HL-60/S4 treated with retinoic acid at 250 ng/mL for 4 days and 3 days (cell line): ENCODE results near the gene FAT2.

Experiments used
- in situ Hi-C: fragments of 300-500 bp; cut with MboI; formaldehyde crosslinking; loops from 2 replicates; pipeline ENCODE4 v1.7.0; 2022; ENCODE audit warnings: low sequenced_read_pairs

The FAT2 gene

DNA sequence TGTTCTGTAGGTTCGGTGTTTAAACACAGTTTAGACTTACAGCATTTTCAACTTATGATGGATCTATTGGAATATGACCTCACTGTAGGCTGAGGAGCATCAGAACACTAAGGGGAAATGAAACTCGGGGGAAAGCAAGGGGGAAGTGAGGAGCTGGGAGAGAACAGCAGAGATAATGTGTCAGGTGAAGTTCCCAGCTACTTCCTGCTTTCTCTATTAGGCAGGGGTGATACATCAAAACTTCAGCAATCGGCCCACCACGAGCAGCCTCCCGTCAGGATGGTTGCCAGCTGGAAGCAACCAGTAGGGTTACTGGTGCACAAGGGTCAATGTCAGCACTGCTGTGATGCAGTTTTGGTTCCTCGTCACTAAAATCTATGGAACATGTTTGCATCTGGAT is 34.3 kb downstream of the FAT2 start:
- in situ Hi-C loops, result no loop called here

DNA sequence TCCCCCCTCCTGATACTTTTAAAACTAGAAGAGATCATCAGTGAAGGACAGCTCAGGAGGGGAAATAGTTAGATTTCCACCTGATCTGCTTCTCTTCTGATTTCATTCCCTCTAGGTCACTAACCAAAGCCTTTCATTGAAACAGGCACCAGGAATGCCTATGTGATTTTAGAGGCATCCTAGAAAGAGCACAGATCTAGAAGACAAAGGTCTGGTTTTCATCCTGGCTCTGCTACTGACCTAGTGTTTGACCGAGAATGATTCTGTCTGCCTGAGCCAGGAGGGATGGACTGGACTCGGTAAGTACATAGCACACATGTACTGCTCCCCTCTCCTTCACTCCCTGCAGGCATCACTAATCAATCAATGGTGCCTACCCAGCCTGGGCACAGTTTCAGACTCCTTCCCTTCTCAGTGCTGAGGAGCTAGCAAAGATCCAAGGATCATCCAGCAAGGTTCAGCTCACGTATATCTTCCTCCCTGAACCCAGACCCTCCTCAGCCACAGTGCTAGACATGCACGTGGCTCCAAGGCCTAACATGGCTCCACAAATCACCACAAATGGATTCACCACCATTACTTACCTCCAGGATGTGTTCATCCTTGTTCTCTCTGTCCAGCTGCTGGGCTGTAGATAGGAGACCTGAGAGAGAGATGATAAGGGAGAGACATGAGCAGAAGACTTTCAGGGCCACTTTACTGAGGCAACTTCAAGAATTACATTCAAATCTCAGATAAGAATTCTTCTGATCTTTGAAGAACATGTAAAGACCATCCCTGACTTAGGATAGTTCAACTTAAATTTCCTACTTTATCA is 35.2 kb downstream of the FAT2 start:
- in situ Hi-C loops, result no loop called here

DNA sequence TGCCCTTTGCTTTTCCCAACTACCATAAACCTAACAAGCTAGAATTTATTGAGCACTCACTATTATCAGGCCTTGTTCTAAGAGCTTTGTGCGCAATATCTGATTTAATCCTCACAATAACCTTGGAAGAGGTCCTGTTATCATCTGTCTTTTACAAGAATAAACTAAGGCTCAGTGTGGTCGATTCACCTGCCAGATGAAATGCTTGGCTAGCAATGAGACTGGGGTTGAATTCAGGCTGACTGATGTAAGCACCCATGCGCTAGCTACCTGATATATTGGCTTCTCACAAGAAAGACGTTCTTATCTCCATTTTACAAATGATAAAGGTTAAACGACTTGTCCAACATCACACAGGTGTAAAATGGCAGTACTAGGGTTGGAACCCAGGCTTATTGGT is 37.4 kb downstream of the FAT2 start:
- in situ Hi-C loops, result no loop called here

DNA sequence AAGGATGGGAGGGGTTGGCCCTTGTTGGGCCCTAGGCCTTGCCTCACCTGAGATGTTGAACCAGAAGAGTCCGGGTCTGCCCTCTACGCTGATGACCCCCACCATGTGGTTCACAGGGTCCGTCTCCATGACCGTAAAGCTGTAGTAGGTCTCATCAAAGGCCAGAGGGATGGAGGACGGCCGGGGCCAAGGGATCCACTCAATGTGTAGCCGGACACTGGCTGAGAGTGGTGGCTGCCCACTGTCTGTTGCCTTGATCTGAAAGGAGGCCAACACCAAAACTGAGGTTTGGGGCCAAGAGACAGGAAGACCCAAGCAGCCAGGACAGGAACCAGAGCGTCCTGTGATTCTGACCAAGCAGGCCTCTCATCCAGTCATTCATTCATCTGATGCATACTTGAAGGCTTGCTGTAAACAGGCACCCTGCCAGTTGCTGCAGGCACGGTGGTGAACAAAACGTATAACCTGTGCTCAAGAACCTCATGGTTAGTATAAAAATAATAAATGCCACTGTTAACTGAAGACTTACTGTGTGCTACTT is 37.9 kb downstream of the FAT2 start:
- in situ Hi-C loops, result no loop called here

DNA sequence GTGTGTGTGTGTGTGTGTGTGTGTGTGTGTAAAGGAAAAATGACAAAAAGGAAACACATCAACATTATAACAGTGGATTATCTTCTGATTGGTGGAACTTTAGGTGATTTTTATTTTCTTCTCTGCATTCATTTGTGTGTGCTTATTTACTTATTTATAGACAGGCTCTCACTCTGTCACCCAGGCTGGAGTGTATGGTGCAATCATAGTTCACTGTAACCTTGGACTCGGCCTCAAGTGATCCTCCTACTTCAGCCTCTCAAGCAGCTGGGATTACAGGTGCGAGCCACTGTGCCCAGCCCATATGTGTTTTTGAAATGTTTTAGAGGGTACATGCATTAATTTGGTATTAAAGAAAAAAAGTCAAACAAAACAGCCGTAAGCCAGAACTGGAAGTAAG is 39.1 kb downstream of the FAT2 start:
- in situ Hi-C loops, result no loop called here

DNA sequence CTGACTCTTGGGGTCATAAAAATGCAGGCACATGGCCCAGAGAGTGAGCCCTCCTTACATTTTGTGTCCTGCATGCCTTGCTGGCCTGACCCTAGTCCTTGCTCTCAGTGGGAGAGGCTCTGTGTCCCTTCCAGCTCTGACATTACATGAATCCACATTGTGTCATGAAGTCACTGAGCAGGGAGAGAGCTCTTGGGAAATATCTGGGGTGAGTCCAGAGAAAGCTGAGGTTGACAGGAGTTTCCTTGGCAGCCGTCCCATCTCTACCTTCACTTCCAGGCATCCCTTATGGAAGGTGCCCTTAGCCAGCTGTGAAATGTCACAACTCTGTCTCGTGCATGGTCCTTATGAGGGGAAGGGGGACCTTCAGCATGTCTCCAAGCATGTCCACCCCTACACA is 41.0 kb downstream of the FAT2 start:
- in situ Hi-C loops, result no loop called here

DNA sequence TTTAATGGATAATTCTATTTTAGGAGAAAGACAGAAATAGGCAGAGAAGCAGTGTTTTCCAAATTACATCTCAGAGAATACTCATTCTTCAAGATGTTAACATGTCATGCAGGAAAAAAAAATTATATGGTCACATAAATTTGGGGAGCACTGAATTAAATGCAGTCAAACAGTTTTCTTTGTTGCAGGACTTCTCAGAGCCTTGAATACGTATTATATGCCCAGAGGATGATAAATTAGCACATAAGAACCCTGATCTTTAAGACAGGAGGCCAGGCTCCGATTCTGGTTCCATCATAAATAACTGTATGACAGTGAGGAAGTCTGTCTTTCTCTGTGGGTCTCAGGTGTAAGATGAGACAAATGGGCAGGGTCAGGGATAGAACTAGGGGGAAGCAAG is 41.4 kb downstream of the FAT2 start:
- in situ Hi-C loops, result no loop called here

DNA sequence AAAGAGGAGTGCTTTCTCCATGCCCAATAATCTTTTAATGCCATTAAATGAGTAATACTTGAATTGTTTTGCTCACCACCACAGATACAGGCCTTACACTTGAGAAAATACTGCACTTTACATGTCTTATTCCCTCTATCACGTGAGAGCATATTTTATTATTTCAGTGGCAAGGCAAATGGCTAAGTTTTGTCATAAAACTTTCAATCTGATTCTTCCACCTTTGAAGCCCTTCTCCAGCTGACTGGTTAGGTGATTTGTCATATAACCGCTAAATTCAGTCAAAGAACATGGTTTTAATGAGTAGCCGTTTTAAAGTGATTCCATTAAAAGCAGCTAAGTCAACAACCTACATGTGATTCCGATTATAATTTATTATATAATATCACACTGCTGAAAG is 43.8 kb downstream of the FAT2 start:
- in situ Hi-C loops, result no loop called here

DNA sequence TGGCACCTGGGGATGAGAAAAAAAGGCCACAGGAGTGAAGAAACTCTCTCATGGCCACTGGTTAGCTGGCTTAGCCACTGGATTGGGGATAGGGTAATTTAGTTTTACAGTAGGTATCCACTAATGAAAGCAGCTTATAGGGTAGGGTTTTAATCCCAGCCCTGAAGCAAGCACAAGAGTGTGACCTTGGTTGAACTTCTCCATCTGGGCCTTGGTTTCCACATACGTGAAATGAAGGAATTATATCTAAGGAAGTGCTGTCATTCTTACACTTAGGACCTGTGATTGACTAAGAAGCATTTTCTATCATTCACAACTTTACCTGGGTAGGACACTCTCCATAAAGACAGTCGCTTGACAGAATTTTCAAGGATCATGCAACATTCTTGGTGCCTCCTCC is 49.6 kb downstream of the FAT2 start:
- in situ Hi-C loops, result no loop called here
